ENCODE measurements around the gene TCP1. TPM values are rescaled to one million over a fixed set of nuclear protein-coding genes. Genes with fewer than 3 reads are reported as not detected.

TCP1 gene
- total and polyA plus RNA-seq, 10 donors, result 74.3 to 136 (median 111) TPM

- H3K9me3 ChIP-seq, result no peaks in the 10 kb centered on the region
Measured at GRCh38 chr6:159762681-159763293, 26.6 kb downstream of the TCP1 start.

GRCh38 chr6:159761873-159762680 is 27.3 kb downstream of the TCP1 start, which contains the start of gene ACAT2:
Gene ACAT2, plus strand, starts transcription at chr6:159762045. Its CDS starts 43 bp downstream, at chr6:159762088.
- Histone ChIP-seq H3K9me3 (no peaks in the 10 kb centered on the region), H3K4me3 (peak within 1 kb of the TSS; percentile 72 to 99 (median 94)), H3K36me3 (peaks cover 0 to 52% (median 20%) of the 10 kb centered on the region in 6 donors), H3K27me3 (replicated peaks in 1 of 7) (no peaks in the 10 kb centered on the region), H3K27ac (peak within 1 kb of the TSS; percentile 96 to 99 (median 98)), H3K4me1 (peaks cover 0 to 39% (median 22%) of the 10 kb centered on the region in 6 donors)
- peak; percentile 98 for DNase-seq
- intact Hi-C loops (cut with DNase I; ENCODE audit: low total_unique reads), result loop anchor here (5.0 kb wide), 1 partner anchor 35 kb away; the partner anchor contains the start of gene WTAP
- WGBS, 5 donors, result 0 to 1% (median 1%) methylated on average over 27 to 76 of the region's 76 CpGs
- TF ChIP-seq POLR2AphosphoS5 (IDR thresholded peaks at IDR 0.05) (peak; percentile 78 to 87 (median 87)), CTCF (IDR thresholded peaks at IDR 0.05 in 8 of 11, conservative IDR thresholded peaks at IDR 0.05 in 3 of 11) (peak in 7 of 11 experiments; percentile 27 to 57 (median 40)), POLR2A (IDR thresholded peaks at IDR 0.05) (no peak)

More at GRCh38 chr6:159762681-159763293, 26.6 kb downstream of the TCP1 start:
- Histone ChIP-seq H3K27ac (peak overlapping the region; percentile 96 to 99 (median 98)), H3K4me1 (peaks cover 0 to 39% (median 22%) of the 10 kb centered on the region in 6 donors), H3K4me3 (peak overlapping the region; percentile 72 to 99 (median 94)), H3K36me3 (peaks cover 0 to 52% (median 22%) of the 10 kb centered on the region in 6 donors), H3K27me3 (replicated peaks in 1 of 7) (no peaks in the 10 kb centered on the region)
- intact Hi-C loops (cut with DNase I; ENCODE audit: low total_unique reads), result loop anchor here (5.0 kb wide), 1 partner anchor 35 kb away; the partner anchor contains the start of gene WTAP
- 14 to 31% (median 24%) methylated on average over 9 to 16 of the region's 16 CpGs for WGBS, 5 donors
- TF ChIP-seq POLR2A (IDR thresholded peaks at IDR 0.05), result no peak
- TF ChIP-seq POLR2AphosphoS5 (IDR thresholded peaks at IDR 0.05), result no peak
- TF ChIP-seq CTCF (IDR thresholded peaks at IDR 0.05 in 8 of 11, conservative IDR thresholded peaks at IDR 0.05 in 3 of 11), result no peak
- no peak for DNase-seq

- 3 to 14% (median 11%) methylated on average over 32 to 45 of the region's 45 CpGs for WGBS, 5 donors
- Histone ChIP-seq H3K36me3 (peaks cover 0 to 52% (median 16%) of the 10 kb centered on the region in 6 donors), H3K27me3 (replicated peaks in 1 of 7) (no peaks in the 10 kb centered on the region), H3K4me1 (peaks cover 0 to 39% (median 22%) of the 10 kb centered on the region in 6 donors), H3K9me3 (no peaks in the 10 kb centered on the region), H3K4me3 (peak overlapping the region; percentile 72 to 99 (median 94)), H3K27ac (peak overlapping the region; percentile 96 to 99 (median 98))
- TF ChIP-seq CTCF (IDR thresholded peaks at IDR 0.05 in 8 of 11, conservative IDR thresholded peaks at IDR 0.05 in 3 of 11), result no peak
- peak in 1 of 3 donors; percentile 10 for TF ChIP-seq POLR2A (IDR thresholded peaks at IDR 0.05)
- intact Hi-C loops (cut with DNase I; ENCODE audit: low total_unique reads), result loop anchor here (5.0 kb wide), 1 partner anchor 34 kb away; the partner anchor contains the start of gene WTAP
- DNase-seq, result peak; percentile 89
Measured at GRCh38 chr6:159761129-159761872, 28.1 kb downstream of the TCP1 start.
